GM19463 (cell line): Measurements from ENCODE around the gene PRSS21.

Source experiments
- ATAC-seq: cut with Tn5 transposase; IDR thresholded peaks from one replicate; pipeline ENCODE4 v1.9.1; 2021; ENCODE audit warnings: mild to moderate bottlenecking, moderate library complexity; ENCODE audit not compliant: unreplicated experiment

PRSS21 gene

GRCh38 chr16:2779978-2780898 is 36.8 kb upstream of the PRSS21 start:
- ATAC-seq: no peak

- ATAC-seq: no peak
These were observed 34.3 kb upstream of the PRSS21 start for GRCh38 chr16:2782583-2783351.

- ATAC-seq: no peak
These were observed 33.3 kb upstream of the PRSS21 start for GRCh38 chr16:2783581-2784357.

- no peak for ATAC-seq
These were observed 32.5 kb upstream of the PRSS21 start for GRCh38 chr16:2784358-2785100.

- no peak for ATAC-seq
These were observed 31.7 kb upstream of the PRSS21 start for GRCh38 chr16:2785101-2785991.

- ATAC-seq: no peak
These were observed 30.8 kb upstream of the PRSS21 start for GRCh38 chr16:2786061-2786825.

- no peak for ATAC-seq
These were observed 30.2 kb upstream of the PRSS21 start for GRCh38 chr16:2786826-2787151.

- no peak for ATAC-seq
These were observed 29.6 kb upstream of the PRSS21 start, which contains the start of gene PRSS33 for GRCh38 chr16:2787406-2787805. PRSS33 (minus strand) TSS chr16:2787560; CDS start chr16:2786547, 1,013 bp downstream.

GRCh38 chr16:2787961-2788360 is 29.1 kb upstream of the PRSS21 start:
- no peak for ATAC-seq

GRCh38 chr16:2790631-2791030 is 26.4 kb upstream of the PRSS21 start:
- no peak for ATAC-seq

- no peak for ATAC-seq
These were observed 25.9 kb upstream of the PRSS21 start for GRCh38 chr16:2791174-2791573.

GRCh38 chr16:2792940-2793339 is 24.1 kb upstream of the PRSS21 start:
- ATAC-seq: no peak

- ATAC-seq: no peak
These were observed 21.5 kb upstream of the PRSS21 start for GRCh38 chr16:2795395-2796143.

- ATAC-seq: no peak
These were observed 18.3 kb upstream of the PRSS21 start for GRCh38 chr16:2798723-2799204.

- ATAC-seq: no peak
These were observed 17.7 kb upstream of the PRSS21 start for GRCh38 chr16:2799205-2799858.

- ATAC-seq: no peak
These were observed 17.2 kb upstream of the PRSS21 start for GRCh38 chr16:2799859-2800226.

GRCh38 chr16:2803545-2804195 is 13.4 kb upstream of the PRSS21 start:
- ATAC-seq: no peak
